HepG2 (cell line): Measurements from ENCODE around the gene ABCF1. TPM values are rescaled to one million over a fixed set of nuclear protein-coding genes. Genes with fewer than 3 reads are reported as not detected.

Source experiments
- AGO2 ChIP-seq: fragments of 200-400 bp; formaldehyde crosslinking; optimal IDR thresholded peaks from 2 replicates; pipeline ENCODE3; 2017; ENCODE audit warnings: mild to moderate bottlenecking, low read depth, low read length, moderate library complexity
- ARID4A ChIP-seq: sonication (generic); formaldehyde crosslinking; IDR thresholded peaks from 2 replicates; pipeline ENCODE4 v1.5.0; 2020; ENCODE audit warnings: mild to moderate bottlenecking, missing genetic modification reagents, borderline replicate concordance
- CC2D1A ChIP-seq: sonication (generic); formaldehyde crosslinking; IDR thresholded peaks from 2 replicates; pipeline ENCODE4 v1.8.1; 2023; ENCODE audit warnings: mild to moderate bottlenecking, missing genetic modification reagents
- FOXO4 ChIP-seq: sonication (generic); formaldehyde crosslinking; conservative IDR thresholded peaks from 2 replicates; pipeline ENCODE4 v1.8.1; 2023; ENCODE audit warnings: missing genetic modification reagents
- MZF1 ChIP-seq: sonication (generic); formaldehyde crosslinking; IDR thresholded peaks from 2 replicates; pipeline ENCODE4 v1.8.1; 2023; ENCODE audit warnings: mild to moderate bottlenecking, missing genetic modification reagents, borderline replicate concordance
- NFATC3 ChIP-seq: sonication (generic); formaldehyde crosslinking; IDR thresholded peaks from 2 replicates; pipeline ENCODE4 v1.5.1; 2020; ENCODE audit warnings: mild to moderate bottlenecking, missing genetic modification reagents
- NFKBIZ ChIP-seq: IDR thresholded peaks from 2 replicates; pipeline ENCODE4 v1.6.1; 2018; ENCODE audit warnings: missing genetic modification reagents, missing compliant biosample characterization
- NR2F1 ChIP-seq, 2 experiments: fragments of 450-650 bp in 1 of 2; formaldehyde crosslinking in 1 of 2; IDR thresholded peaks; 2 replicates each; pipeline versions ENCODE4 v1.5.0 to v1.6.1; 2016 to 2020; ENCODE audit warnings: mild to moderate bottlenecking in 1 of 2, missing compliant biosample characterization in 1 of 2, missing genetic modification reagents in 1 of 2, moderate library complexity in 1 of 2
- PLSCR1 ChIP-seq: sonication (generic); formaldehyde crosslinking; IDR thresholded peaks from 2 replicates; pipeline ENCODE4 v1.5.0; 2020; ENCODE audit warnings: missing genetic modification reagents, mild to moderate bottlenecking, borderline replicate concordance
- ZBTB1 ChIP-seq: sonication (generic); formaldehyde crosslinking; IDR thresholded peaks from 2 replicates; pipeline ENCODE4 v1.4.0; 2020; ENCODE audit warnings: missing genetic modification reagents, borderline replicate concordance
- ZBTB43 ChIP-seq: sonication (generic); formaldehyde crosslinking; conservative IDR thresholded peaks from 2 replicates; pipeline ENCODE4 v1.4.0; 2020; ENCODE audit warnings: missing genetic modification reagents
- ZBTB49 ChIP-seq: sonication (generic); formaldehyde crosslinking; IDR thresholded peaks from 2 replicates; pipeline ENCODE4 v1.4.0; 2020; ENCODE audit warnings: missing genetic modification reagents, borderline replicate concordance
- ZNF234 ChIP-seq: sonication (generic); formaldehyde crosslinking; conservative IDR thresholded peaks from 2 replicates; pipeline ENCODE4 v1.5.1; 2020; ENCODE audit warnings: mild to moderate bottlenecking, missing genetic modification reagents
- ZNF333 ChIP-seq: sonication (generic); formaldehyde crosslinking; IDR thresholded peaks from 2 replicates; pipeline ENCODE4 v1.4.0; 2020; ENCODE audit warnings: mild to moderate bottlenecking, missing genetic modification reagents, borderline replicate concordance
- ZNF503 ChIP-seq: sonication (generic); formaldehyde crosslinking; IDR thresholded peaks from 2 replicates; pipeline ENCODE4 v1.4.0; 2020; ENCODE audit warnings: missing genetic modification reagents
- polyA plus RNA-seq, 8 experiments: library from polyadenylated mRNA; depleted of rRNA in 3 of 8; stranded (reverse) in 7 of 8; unstranded in 1 of 8; fragments of >200 nt; fragmentation: Illumina TruSeq in 4 of 8; extraction: Trizol in 4 of 8; gene quantifications; 2 replicates each; pipeline versions ENCODE4 v1.2.1 to v1.2.3, GENCODE V29; 2011 to 2016; ENCODE audit warnings: low read depth in 4 of 8, missing spikeins in 1 of 8, mixed read lengths in 1 of 8; ENCODE audit not compliant: insufficient read depth in 1 of 8
- total RNA-seq, 5 experiments: library from RNA; depleted of rRNA; stranded (reverse); fragments of >200 nt; fragmentation: Illumina TruSeq; extraction: Trizol; gene quantifications; 2 replicates each; pipeline ENCODE4 v1.2.3, GENCODE V29; 2016; ENCODE audit warnings: low read depth in 1 of 5

Gene ABCF1
- total and polyA plus RNA-seq, 2 of the 13 experiments (the other 11 are each of a cell fraction or from before 2014, with no cell fraction given) = 25.4 to 98.9 TPM

- no peak for TF ChIP-seq PLSCR1 (CRISPR knock-in tag)
- TF ChIP-seq AGO2 = no peak
- no peak for TF ChIP-seq ARID4A (CRISPR knock-in tag)
- TF ChIP-seq ZNF333 (CRISPR knock-in tag) = no peak
- TF ChIP-seq ZNF234 = no peak
- TF ChIP-seq FOXO4 (CRISPR knock-in tag) = no peak
- TF ChIP-seq ZBTB49 (CRISPR knock-in tag) = no peak
- TF ChIP-seq ZBTB1 (CRISPR knock-in tag) = no peak
- no peak for TF ChIP-seq NFATC3 (CRISPR knock-in tag)
- no peak for TF ChIP-seq NR2F1 (CRISPR knock-in tag; IDR thresholded peaks at IDR 0.05)
- TF ChIP-seq CC2D1A (CRISPR knock-in tag) = no peak
- no peak for TF ChIP-seq MZF1 (CRISPR knock-in tag)
- TF ChIP-seq ZNF503 (CRISPR knock-in tag) = no peak
- 0 out of 2 replicates have a peak, but pooled peaks have one; percentile 12 for TF ChIP-seq NFKBIZ
- TF ChIP-seq ZBTB43 (CRISPR knock-in tag) = no peak; the same call in 1 of the 2 replicates
Measured at GRCh38 chr6:30615958-30616810, 44.9 kb downstream of the ABCF1 start (continued).
